ENCODE measurements around the gene FAM117A.

- TF ChIP-seq NFIC (IDR thresholded peaks at IDR 0.05; ENCODE audit: low read depth, low read length) (no peak), CTCF (IDR thresholded peaks at IDR 0.05 in 2 of 3, conservative IDR thresholded peaks at IDR 0.05 in 1 of 3; ENCODE audit: control insufficient read depth in 2 of 3, extremely low read depth in 1 of 3, insufficient read depth in 1 of 3, low read depth in 3 of 3, low read length in 3 of 3) (no peak), MAX (IDR thresholded peaks at IDR 0.05; ENCODE audit: low read depth, low read length) (no peak), ZNF207 (IDR thresholded peaks at IDR 0.05; ENCODE audit: borderline replicate concordance) (no peak), SMC3 (IDR thresholded peaks at IDR 0.05; ENCODE audit: borderline replicate concordance, low read length) (no peak), NR2C1 (IDR thresholded peaks at IDR 0.05) (no peak)
These were observed 46.5 kb downstream of the FAM117A start for GRCh38 chr17:49717371-49717861.

Data from GM12878 (cell line).